UCSD-AML1 (cell line): ENCODE measurements around the gene LRCOL1.

Experiments used
- DNase-seq: peaks from one replicate; lab custom pipeline; 2025; ENCODE audit not compliant: unreplicated experiment; lab: John Stamatoyannopoulos, UW

LRCOL1 gene

GRCh38 chr12:132583736-132584135, 26.6 kb downstream of the LRCOL1 start:
- no peak for DNase-seq

GRCh38 chr12:132583411-132583710, 27.0 kb downstream of the LRCOL1 start:
- no peak for DNase-seq

DNA sequence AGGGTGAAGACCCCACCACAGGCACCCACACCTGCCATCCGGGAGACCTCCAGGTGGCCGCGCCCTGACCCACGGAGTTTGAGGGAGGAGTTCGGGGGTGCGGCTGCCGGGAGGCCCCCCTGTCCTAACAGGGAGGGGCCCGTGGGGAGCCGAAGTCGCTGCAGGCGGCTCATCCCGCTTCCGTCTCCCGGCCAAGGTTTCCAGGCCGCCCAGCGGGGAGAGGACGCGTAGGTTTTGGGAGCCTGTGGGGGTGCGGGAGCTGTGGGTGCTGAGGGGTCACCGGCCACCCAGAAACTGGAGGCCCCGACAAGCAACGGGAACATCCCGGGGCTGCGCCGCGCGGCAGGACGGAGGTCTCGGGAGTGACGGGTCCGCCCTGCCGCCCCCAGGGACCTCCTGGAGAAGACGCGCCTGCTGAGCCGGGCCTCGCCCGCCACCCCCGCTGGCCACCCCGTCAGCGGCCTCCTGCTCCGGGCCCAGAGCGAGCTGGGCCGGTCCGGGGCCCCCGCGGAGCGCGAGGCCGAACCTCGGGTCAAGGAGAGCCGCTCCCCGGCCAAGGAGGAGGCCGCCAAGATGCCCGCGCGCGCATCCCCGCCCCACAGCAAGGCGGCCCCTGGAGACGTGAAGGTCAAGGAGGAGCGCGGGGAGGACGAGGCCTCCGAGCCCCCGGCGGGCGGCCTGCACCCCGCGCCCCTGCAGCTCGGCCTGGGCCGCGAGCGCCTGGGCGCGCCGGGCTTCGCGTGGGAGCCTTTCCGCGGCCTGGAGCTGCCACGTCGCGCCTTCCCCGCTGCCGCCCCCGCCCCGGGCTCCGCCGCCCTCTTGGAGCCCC, 27.6 kb downstream of the LRCOL1 start:
- no peak for DNase-seq

DNA sequence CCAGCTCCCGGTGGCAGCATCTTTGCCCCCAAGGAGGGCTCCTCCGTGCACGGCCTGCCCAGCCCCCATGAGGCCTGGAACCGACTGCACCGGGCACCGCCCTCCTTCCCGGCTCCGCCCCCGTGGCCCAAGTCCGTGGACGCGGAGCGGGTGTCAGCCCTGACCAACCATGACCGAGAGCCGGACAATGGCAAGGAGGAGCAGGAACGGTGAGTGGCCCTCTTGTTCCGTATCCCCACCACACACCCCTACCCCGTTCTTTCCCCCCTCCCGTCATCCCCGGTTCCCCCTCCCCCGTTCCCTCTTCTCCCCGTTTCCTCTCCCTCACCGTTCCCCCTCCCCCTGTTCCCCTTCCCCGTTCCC, 28.3 kb downstream of the LRCOL1 start:
- DNase-seq = no peak

DNA sequence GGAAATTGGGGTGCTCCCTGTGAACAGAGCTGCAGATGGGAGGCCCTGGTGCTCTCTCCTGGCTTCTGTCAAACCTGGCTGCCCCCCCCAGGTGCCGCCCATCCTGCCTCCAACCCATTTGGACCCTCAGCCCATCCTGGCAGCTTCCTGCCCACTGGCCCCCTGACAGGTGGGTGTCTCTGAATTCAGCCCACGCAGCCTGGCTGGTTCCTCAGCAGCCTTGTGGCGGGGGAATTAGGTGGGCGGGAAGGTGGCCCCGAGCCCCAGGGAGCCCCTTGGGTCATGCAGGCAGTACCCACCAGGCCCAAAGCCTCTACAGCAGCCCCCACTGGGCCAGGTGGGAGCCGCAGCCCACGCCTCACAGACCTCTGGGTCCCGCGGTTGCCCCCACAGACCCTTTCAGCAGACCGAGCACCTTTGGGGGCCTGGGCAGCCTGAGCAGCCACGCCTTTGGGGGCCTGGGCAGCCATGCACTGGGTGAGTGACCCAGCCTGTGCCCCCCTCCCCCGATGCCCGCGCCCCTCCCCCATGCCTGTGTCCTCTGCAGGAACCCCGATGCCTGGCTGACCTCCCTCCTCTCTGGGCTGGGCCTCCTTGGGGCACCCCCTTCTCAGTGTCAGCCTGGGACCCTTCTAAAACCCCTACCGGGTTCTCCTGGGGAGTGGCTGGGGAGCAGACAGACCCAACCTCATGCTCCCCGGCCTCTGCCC, 28.9 kb downstream of the LRCOL1 start:
- no peak for DNase-seq

DNA sequence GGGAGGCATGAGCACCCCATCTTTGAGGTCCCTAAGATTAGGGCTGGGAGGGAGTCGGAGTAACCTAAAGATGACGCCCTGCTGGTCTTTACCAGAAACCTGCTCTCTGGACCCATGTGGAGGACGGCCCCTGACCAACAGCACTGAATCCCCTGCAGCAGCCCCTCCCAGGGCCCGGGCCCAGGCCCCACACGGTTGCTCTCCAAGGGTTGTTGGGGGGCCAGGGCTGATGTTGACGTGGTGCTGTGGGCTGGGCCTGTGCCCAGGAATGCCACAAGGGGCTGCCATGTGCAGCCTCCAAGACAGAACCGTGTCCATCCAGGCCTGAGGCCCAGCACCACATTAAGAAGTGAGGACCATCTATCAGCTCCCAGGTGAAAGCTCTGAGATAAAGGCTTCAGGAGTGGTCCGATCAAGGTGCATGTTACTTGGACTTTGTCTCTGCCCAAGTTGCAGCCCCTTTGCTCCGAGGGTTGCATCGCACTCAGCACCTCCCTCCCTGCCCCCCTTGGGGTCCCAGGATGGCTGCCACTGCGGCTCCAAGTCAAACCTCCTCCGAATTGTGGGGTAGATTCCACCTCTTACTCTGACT, 29.6 kb downstream of the LRCOL1 start:
- DNase-seq = no peak

DNA sequence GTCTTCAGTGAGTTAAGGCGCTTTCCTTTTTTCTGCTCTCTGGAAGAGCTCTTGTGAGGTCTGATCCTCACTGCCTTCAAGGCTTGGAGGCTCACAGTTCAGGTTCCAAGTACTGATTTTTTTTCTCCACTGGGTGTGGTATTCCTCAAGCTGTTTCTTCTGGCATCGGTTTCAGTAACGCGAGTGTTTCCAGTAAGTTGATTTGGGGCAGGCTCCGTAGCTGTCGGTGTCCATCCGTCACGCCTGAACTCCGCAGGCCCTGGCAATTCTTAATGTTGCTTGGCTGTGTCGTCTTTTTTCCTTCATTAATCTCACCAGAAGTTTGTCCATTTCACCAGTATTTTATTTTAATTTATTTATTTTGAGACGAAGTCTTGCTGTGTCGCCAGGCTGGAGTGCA, 30.6 kb downstream of the LRCOL1 start:
- DNase-seq = no peak

GRCh38 chr12:132578826-132579225, 31.6 kb downstream of the LRCOL1 start:
- no peak for DNase-seq

GRCh38 chr12:132578118-132578517, 32.3 kb downstream of the LRCOL1 start:
- no peak for DNase-seq

GRCh38 chr12:132577191-132577920, 33.0 kb downstream of the LRCOL1 start:
- no peak for DNase-seq

- DNase-seq = no peak
These were observed 33.7 kb downstream of the LRCOL1 start for GRCh38 chr12:132576701-132577100.

DNA sequence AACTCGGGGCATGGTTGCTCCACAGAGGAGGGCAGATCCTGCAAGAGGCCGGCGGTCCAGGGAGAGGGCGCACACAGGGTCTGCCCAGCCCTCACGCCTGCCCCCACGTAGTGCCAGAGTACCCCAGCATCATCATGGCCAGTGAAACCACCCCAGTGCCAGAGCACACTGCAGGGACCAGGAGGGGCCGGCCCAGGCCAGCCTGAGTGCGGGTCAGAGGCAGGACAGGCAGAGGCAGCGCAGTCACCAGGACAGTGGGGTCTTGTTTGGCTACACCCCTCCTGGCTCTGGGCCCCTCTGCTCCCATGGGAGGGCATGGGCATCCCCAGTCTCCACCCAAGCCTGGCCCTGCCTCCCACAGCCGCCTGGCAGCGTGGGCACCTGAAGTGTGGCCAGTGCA, 34.7 kb downstream of the LRCOL1 start:
- DNase-seq = no peak

- DNase-seq = no peak
These were observed 35.9 kb downstream of the LRCOL1 start for GRCh38 chr12:132574271-132574996.

DNA sequence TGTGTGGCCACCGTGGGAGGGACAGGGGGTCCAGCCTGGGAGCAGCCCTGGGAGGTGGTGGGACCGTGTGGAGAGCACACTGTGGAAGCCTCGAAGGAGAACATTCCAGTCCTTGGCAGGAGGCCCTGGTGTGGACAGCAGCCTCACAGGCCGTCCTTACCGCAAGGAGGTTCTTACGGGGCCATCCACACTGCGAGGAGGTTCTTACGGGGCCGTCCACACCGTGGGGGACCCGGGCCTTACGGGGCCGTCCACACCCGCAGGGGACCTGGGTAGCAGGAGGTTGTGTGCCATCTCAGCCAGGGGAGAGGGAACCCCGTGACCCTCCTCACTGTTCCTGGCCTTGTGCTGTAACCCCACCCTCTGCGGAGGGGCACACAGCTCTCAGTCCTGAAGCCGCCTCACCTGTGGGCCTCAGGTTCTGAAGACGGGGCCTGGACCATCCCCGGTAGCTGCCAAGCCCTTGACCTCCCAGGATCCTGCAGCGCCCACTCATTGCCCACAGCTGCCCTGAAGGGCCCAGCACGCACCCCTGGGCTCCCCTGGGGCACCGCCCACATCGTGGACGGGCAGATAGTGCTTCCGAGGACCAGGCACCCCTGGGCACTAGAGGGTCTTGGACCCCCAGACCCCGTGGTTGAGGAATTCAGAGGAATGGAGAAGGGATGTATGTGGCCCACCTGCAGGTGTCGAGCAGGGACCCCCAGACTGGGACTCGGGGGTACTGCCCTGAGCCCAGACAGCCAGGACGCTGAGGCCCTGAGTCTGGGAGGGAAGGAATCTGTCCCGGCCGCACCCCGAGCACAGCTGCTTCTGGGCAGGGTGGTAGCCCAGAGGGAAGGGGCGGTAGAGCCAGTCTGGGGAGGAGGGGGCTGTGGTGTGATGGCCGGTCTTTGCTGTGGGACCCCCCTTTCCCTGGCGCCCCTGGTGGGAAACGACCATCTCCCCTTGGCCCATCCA, 37.3 kb downstream of the LRCOL1 start:
- DNase-seq = no peak

DNA sequence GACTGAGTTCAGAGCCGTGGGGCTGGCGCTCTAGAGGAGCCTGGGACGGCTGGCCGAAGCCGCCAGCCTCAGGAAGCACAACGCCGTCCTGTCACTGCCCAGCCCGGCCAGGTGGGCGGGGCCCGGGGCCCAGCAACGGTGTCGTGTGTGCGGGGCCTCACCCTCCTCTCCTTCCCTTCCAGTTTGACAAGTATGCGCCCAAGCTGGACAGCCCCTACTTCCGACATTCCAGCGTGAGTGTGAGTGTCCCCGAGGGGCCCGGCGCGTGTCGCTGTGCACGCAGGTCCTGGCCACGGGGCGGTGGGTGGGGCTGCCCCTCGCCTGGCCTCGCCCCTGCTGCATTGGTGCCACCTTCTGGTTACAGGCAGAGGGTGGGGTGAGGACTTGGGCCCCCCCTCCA, 38.3 kb downstream of the LRCOL1 start:
- no peak for DNase-seq

GRCh38 chr12:132571598-132571997, 38.8 kb downstream of the LRCOL1 start:
- DNase-seq = no peak

- DNase-seq = no peak
These were observed 39.3 kb downstream of the LRCOL1 start for GRCh38 chr12:132571051-132571450.

DNA sequence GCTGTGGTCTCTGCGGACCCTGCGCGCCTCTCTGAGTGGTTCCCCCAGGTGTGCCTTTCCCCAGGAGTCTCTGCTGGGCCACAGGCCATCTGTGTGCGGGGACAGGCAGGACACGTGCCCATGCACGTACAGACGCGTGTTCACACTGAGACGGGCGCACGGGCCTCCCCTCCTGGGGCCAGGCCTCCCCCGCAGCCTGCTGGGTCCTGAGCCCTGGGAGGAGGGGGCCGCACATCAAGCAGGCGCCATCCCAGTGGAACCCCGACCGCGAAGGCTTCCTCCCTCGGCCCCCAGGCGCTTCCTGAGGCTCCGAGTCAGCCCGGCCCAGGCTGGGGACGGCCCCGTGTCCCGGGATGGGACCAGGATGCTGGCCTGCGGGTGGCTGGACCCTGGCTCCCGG, 39.7 kb downstream of the LRCOL1 start:
- DNase-seq = no peak

GRCh38 chr12:132569856-132570480, 40.4 kb downstream of the LRCOL1 start:
- DNase-seq = no peak
